ENCODE measurements around the gene SLC9A7. TPM values are rescaled to one million over a fixed set of nuclear protein-coding genes. Genes with fewer than 3 reads are reported as not detected.
A peak's percentile ranks its signal among the peaks of the same experiment; 100 is the strongest.

Gene SLC9A7
- total and polyA plus RNA-seq, 4 donors = 2.3 to 13.2 (median 3.1) TPM

DNA sequence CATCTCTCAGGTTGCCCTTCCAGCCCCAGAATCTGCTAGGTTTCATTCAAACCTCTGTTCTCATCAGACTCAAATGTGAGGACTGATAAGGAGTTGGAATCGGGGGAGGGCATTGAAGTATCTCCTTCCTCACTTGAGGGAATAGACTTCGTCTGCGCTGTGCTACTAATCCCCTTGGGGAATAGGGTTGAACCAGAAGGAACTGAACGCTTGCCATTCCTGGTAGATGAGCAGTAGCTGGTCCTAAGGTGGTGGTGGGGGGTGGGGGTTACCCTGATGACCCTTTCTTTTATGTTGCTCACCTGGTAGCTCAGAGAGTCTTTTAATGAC is 692 bp upstream of the SLC9A7 start:
- Histone ChIP-seq H3K36me3 (ENCODE audit: control insufficient read depth in 4 of 4, insufficient read depth in 3 of 4, low read depth in 1 of 4, low read length in 3 of 4) (no peaks in the 10 kb centered on the region), H3K9me3 (ENCODE audit: control insufficient read depth in 4 of 4, low read length in 3 of 4) (no peaks in the 10 kb centered on the region), H3K4me1 (ENCODE audit: control insufficient read depth in 4 of 4, insufficient read depth in 4 of 4, low read length in 3 of 4) (peaks cover 0 to 8% (median 3%) of the 10 kb centered on the region in 4 donors), H3K27ac (ENCODE audit: low read depth in 1 of 2, low read length in 2 of 2) (peak overlapping the region; percentile 74 to 76), H3K4me3 (ENCODE audit: low read depth in 1 of 3, low read length in 3 of 3) (peak overlapping the region; percentile 26 to 77 (median 49)), H3K27me3 (ENCODE audit: control insufficient read depth in 4 of 4, insufficient read depth in 4 of 4, low read length in 3 of 4) (peaks cover 0 to 2% (median 0%) of the 10 kb centered on the region in 4 donors), H3K9ac (ENCODE audit: low read depth in 1 of 2, low read length in 2 of 2) (peak overlapping the region; percentile 9 to 49)
- no peak for DNase-seq (ENCODE audit: low spot score)
- TF ChIP-seq RXRA (IDR thresholded peaks at IDR 0.05) (no peak), GABPA (IDR thresholded peaks at IDR 0.05 in 1 of 2, conservative IDR thresholded peaks at IDR 0.05 in 1 of 2) (no peak), FOXA2 (IDR thresholded peaks at IDR 0.05) (no peak), RAD21 (IDR thresholded peaks at IDR 0.05) (no peak), FOXA1 (IDR thresholded peaks at IDR 0.05) (no peak), EGR1 (IDR thresholded peaks at IDR 0.05; ENCODE audit: low read depth in 2 of 2) (no peak), YY1 (IDR thresholded peaks at IDR 0.05) (no peak), SP1 (IDR thresholded peaks at IDR 0.05) (no peak)
- 24% methylated on average over 4 of the region's 4 CpGs for WGBS

DNA sequence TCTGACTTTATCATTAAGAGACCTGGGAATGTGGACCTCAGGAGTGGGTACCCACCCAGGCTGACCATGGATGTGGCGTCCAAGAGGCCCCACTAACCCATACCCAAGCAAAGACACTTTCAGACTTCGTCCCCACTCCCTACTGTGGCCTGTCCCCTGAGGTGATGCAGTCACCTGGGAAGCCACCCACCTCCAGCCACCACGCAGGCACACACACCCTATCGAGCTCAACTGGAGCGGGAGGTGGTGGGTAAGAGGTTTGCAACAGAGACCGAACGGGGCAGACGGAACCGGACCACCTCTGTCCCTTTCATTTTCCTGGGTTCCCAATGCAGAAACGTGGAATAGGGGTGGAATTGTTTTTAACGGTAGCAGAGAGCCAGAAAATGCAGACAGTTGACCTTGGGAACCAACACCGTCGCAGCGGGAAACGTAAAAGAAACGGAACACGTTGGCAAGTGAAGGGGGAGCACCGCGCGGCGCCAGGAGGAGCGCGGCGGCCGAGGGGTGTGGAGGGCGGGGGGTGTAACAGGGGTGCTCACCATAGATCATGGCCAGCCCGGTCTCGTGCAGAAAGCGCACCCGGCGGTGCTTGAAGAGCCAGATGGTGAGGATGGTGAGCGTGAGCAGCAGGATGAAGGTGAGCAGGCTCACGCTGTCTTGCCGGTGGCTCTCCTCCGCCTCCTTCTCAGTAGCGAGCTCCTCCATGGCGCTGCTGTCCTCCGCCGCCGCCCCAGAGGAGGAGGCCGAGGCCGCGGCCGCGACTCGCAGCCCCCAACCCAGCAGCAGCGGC is 559 bp downstream of the SLC9A7 start:
- H3K4me1 ChIP-seq (ENCODE audit: control insufficient read depth in 4 of 4, insufficient read depth in 4 of 4, low read length in 3 of 4) = peaks cover 0 to 8% (median 3%) of the 10 kb centered on the region in 4 donors
- H3K27me3 ChIP-seq (ENCODE audit: control insufficient read depth in 4 of 4, insufficient read depth in 4 of 4, low read length in 3 of 4) = peaks cover 0 to 2% (median 0%) of the 10 kb centered on the region in 4 donors
- H3K36me3 ChIP-seq (ENCODE audit: control insufficient read depth in 4 of 4, insufficient read depth in 3 of 4, low read depth in 1 of 4, low read length in 3 of 4) = no peaks in the 10 kb centered on the region
- peak overlapping the region in 1 of 2 donors; percentile 13 for H3K9ac ChIP-seq (ENCODE audit: low read depth in 1 of 2, low read length in 2 of 2)
- H3K9me3 ChIP-seq (ENCODE audit: control insufficient read depth in 4 of 4, low read length in 3 of 4) = no peaks in the 10 kb centered on the region
- DNase-seq (ENCODE audit: low spot score) = no peak
- peak overlapping the region; percentile 25 to 50 for H3K27ac ChIP-seq (ENCODE audit: low read depth in 1 of 2, low read length in 2 of 2)
- peak overlapping the region; percentile 41 to 77 (median 77) for H3K4me3 ChIP-seq (ENCODE audit: low read depth in 1 of 3, low read length in 3 of 3)
- 6% methylated on average over 47 of the region's 47 CpGs for WGBS
- TF ChIP-seq HNF4A (conservative IDR thresholded peaks at IDR 0.05) (no peak), SP1 (IDR thresholded peaks at IDR 0.05) (no peak), REST (IDR thresholded peaks at IDR 0.05) (no peak), YY1 (IDR thresholded peaks at IDR 0.05) (no peak), FOXA2 (IDR thresholded peaks at IDR 0.05) (no peak), EGR1 (IDR thresholded peaks at IDR 0.05; ENCODE audit: low read depth in 2 of 2) (no peak), RAD21 (IDR thresholded peaks at IDR 0.05) (no peak), JUND (IDR thresholded peaks at IDR 0.05) (no peak), HNF4G (IDR thresholded peaks at IDR 0.05) (no peak), TAF1 (conservative IDR thresholded peaks at IDR 0.05) (no peak), NR2F2 (IDR thresholded peaks at IDR 0.05) (no peak), GABPA (IDR thresholded peaks at IDR 0.05 in 1 of 2, conservative IDR thresholded peaks at IDR 0.05 in 1 of 2) (no peak), FOXA1 (IDR thresholded peaks at IDR 0.05) (no peak), RXRA (IDR thresholded peaks at IDR 0.05) (no peak)
- TF ChIP-seq, protein P1, sequence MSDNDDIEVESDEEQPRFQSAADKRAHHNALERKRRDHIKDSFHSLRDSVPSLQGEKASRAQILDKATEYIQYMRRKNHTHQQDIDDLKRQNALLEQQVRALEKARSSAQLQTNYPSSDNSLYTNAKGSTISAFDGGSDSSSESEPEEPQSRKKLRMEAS (IDR thresholded peaks at IDR 0.05) = no peak
- TF ChIP-seq, protein P2, sequence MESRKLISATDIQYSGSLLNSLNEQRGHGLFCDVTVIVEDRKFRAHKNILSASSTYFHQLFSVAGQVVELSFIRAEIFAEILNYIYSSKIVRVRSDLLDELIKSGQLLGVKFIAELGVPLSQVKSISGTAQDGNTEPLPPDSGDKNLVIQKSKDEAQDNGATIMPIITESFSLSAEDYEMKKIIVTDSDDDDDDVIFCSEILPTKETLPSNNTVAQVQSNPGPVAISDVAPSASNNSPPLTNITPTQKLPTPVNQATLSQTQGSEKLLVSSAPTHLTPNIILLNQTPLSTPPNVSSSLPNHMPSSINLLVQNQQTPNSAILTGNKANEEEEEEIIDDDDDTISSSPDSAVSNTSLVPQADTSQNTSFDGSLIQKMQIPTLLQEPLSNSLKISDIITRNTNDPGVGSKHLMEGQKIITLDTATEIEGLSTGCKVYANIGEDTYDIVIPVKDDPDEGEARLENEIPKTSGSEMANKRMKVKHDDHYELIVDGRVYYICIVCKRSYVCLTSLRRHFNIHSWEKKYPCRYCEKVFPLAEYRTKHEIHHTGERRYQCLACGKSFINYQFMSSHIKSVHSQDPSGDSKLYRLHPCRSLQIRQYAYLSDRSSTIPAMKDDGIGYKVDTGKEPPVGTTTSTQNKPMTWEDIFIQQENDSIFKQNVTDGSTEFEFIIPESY (IDR thresholded peaks at IDR 0.05) = no peak
- TF ChIP-seq, protein P3, sequence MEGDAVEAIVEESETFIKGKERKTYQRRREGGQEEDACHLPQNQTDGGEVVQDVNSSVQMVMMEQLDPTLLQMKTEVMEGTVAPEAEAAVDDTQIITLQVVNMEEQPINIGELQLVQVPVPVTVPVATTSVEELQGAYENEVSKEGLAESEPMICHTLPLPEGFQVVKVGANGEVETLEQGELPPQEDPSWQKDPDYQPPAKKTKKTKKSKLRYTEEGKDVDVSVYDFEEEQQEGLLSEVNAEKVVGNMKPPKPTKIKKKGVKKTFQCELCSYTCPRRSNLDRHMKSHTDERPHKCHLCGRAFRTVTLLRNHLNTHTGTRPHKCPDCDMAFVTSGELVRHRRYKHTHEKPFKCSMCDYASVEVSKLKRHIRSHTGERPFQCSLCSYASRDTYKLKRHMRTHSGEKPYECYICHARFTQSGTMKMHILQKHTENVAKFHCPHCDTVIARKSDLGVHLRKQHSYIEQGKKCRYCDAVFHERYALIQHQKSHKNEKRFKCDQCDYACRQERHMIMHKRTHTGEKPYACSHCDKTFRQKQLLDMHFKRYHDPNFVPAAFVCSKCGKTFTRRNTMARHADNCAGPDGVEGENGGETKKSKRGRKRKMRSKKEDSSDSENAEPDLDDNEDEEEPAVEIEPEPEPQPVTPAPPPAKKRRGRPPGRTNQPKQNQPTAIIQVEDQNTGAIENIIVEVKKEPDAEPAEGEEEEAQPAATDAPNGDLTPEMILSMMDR (IDR thresholded peaks at IDR 0.05; ENCODE audit: low read depth, low read length, missing input control) = no peak
- TF ChIP-seq, protein P4, sequence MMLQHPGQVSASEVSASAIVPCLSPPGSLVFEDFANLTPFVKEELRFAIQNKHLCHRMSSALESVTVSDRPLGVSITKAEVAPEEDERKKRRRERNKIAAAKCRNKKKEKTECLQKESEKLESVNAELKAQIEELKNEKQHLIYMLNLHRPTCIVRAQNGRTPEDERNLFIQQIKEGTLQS (IDR thresholded peaks at IDR 0.05) = no peak
